Dedifferentiated amniotic fluid mesenchymal stem cell (primary cell): ENCODE results near the gene XRCC3.

Experiments used
- DNase-seq: peaks from one replicate; pipeline ENCODE4 v3.0.0-alpha.2; 2016; ENCODE audit errors: extremely low spot score

Gene XRCC3

DNA sequence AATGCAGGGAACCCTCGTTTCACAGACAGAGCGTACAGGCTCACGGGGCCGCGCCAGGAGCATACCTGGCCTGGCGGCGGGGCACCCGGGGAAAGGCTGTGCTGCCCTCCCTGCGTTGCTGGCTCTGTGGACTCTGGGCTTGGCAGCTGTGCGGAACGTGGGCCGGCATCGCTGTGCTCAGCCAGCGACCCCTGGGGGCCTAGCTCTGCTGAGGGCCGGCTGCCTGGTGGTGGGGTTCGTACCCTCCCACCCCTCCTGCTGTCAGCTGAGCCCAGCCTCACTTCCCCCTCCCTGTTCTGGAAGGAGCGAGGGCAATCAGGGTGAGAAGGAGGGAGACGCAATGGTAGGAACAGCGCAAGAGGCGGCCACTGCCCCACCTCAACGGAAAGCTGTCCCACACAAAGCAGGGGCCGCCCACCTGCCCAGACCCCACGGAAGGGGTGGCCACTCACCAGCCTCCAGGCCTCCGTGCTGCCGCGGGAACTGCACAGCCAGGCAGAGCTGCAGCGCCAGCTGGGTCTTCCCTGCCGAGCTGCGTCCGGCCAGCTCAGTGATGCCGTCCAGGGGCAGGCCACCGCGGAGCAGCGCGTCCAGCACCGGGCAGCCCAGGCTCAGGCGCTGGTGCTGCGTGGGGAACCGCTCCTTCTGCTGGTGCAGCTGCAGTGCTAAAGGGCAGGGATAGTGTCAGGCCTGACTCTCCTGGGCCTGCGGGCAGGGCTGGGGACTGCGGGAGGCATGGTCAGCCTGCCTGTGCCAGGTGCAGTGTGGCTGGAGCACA lies 8.5 kb downstream of the XRCC3 start:
- DNase-seq, result no peak

GRCh38 chr14:103705504-103706284 lies 9.6 kb downstream of the XRCC3 start:
- no peak for DNase-seq

DNA sequence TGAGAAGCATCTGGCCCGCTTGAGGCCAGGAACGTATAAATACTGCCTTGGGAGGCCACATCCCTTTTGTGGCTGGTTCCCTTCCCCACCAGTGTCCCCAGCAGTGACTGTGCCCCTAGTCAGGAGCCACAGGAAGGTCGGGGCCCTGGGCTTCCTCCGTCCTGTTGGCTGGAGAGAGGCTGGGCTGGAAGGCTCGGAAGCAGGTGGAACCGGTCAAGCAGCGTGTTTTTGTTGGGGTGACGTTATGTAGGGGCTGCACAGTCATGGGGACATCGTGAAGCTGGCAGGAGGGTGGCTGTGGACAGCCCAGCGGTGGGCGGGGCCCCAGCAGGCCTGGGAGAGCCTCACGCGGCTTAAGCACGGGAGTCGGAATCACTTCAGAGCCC lies 10.1 kb downstream of the XRCC3 start:
- no peak for DNase-seq

GRCh38 chr14:103704708-103705107 lies 10.5 kb downstream of the XRCC3 start:
- no peak for DNase-seq

DNA sequence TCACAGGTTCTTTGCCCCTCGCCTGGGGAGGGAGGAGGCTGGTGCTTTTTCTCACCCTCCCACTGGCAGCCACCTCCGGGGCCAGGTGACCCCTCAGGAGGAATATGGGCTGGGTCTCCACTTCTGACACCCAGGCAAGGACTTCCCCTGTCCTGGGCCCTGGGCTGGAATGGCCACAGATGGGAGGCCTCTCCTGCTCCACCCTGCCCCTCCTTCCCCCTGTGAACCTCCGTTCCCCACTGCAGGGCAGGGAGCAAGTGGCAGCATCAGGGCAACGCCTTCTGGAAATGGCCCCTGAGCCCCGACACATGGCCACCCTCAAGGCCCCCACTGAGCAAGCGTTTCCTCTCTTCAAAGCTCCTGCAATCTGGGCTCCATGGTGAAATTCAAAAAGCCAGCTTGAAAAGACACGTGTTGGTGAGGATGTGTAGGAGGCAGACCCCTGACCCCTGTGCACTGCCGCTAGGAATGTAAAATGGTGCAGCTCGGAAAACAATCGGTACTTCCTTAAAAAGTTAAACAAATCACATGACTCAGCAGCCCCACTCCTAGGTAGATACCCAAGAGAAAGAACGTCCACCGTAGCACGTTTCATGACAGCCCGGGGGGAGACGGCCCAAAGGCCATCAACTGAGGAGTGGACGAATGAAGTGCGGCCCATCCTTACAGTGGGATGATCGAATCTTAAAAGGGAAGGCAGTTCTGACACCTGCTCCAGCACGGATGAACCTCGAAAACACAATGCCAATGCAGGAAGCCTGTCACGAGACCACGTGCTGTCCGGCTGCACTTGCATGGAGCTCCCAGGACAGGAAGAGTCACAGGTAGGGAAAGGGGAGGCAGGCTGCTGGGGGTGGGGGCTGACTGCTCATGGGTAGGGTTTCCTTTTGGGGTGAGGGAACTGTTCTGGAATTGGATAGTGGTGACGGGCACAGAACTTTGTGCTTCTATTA lies 11.5 kb downstream of the XRCC3 start:
- DNase-seq, result no peak

DNA sequence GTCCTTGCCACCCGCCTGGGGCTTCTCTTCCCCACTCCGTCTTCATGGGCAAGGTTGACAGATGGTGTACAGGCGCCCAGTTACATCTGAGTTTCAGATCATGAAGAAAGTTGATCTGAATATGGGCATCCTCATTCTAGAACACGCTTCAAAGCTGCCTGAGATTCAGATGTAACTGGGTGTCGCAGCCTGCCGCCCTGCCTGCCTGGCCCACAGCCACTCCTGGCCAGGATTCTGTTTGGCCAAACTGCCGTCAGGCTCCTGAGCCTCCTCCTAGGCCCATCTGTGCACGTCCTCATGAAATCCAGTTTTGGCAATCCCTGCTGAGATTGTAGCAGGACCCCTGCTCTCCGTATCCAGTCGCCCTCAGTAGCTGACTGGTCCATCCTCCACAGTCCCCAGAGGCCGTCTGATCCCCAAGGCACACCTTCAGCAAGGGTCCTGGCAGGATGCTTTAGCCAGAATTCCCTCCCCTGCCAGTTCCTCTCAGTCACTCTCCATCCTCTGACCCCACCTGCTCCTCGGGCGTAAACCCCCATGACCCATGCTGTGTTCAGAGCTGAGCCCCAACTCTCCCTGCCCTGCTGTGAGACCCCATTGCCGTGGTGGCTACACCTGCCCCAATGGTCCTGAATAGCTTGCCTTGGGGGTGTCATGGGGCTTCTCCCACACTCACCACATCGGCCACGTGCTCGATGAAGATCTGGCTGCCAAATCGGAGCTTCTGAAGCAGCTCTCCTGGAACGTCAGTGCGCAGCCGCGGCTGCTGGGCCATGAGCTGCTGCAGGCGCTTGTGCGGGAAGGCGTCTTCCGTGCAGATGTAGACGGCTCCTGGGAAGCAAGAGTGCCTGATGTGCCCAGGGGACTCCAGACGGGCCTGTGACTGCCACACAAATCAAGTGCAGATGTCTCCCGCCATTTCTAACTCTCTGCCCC lies 12.5 kb downstream of the XRCC3 start:
- no peak for DNase-seq

DNA sequence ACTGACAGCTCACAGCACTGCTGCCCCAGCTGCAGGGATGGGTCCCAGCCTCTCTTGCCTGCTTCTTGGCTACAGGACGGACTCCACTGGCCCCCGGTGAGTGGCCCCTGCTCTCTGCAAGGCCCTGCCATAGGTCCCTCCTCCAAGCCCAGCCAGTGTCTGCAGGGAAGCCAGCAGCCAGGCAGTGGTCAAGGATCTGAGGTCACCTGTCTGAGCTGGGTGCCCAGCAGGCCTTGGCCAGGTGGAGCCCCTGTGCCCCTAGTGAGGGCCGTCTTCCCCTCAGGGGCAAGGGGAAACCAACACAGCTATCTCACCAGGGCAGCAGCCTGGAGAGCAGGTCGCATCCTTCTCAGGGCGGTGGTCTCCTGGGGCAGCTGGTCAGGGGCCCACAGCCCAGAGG lies 13.2 kb downstream of the XRCC3 start:
- no peak for DNase-seq

GRCh38 chr14:103700753-103701490 lies 14.3 kb downstream of the XRCC3 start:
- no peak for DNase-seq

GRCh38 chr14:103699901-103700752 lies 15.1 kb downstream of the XRCC3 start:
- DNase-seq, result no peak

DNA sequence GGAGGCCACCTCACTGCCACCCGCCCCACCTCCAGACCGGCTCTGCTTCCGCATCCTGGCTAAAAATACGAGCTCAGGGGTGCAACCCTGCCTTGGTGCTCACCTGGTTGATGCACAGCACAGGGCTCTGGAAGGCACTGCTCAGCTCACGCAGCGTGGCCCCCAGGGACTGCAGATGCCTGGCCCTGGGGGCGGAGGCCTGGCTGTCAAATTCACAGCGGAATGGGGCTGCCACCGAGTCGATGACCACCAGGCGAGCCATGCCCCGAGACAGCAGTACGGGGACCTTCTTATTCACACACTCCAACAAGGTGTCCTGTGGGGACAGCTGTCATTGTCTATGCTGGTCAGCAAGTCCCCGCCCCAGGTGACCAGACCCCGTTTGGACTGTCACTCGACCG lies 16.0 kb downstream of the XRCC3 start:
- no peak for DNase-seq

DNA sequence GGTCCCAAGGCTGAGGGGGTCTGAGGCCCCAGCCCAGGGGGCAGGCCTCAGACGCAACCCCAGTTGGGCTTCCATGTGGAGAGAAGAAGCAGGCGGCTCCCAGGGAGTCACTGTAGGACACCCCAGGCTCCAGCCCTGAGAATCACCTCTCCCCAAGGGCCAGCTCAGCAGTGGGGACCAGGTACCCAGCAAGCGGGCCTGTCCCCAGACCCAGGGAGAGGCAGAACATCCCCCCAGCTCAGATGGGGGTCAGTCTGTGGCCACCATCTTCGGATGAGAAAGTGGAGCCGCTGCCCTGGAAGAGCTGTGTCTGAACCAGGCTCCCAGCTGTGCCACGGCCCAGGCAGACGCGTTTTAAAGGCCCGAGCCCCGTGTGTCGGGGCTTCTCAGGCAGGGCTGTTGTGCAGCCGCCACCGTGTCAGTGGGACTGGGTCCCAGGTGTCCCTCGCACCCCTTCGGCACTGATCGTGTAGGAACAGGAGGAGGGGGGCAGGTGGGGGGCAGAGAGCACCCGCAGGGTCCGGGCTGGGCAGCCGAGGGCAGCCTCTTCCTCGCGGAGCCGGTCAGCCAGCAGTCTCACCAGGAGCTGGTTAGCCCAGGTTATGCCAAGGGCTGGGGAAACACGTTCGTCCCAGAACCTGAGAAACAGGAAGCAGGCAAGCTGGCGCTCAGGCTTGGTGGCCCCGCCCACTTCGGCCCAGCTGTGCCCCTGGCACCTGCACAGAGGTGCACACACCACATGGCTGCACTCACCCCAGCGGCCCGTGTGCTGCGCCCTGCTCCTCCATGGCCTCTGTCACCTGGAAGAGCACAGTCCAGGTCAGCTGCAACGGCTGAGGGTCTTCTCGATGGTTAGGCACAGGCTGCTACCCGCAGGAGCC lies 16.6 kb downstream of the XRCC3 start:
- no peak for DNase-seq

- no peak for DNase-seq
Measured at GRCh38 chr14:103697603-103698379, 17.5 kb downstream of the XRCC3 start.

GRCh38 chr14:103697206-103697602 lies 18.0 kb downstream of the XRCC3 start:
- no peak for DNase-seq

DNA sequence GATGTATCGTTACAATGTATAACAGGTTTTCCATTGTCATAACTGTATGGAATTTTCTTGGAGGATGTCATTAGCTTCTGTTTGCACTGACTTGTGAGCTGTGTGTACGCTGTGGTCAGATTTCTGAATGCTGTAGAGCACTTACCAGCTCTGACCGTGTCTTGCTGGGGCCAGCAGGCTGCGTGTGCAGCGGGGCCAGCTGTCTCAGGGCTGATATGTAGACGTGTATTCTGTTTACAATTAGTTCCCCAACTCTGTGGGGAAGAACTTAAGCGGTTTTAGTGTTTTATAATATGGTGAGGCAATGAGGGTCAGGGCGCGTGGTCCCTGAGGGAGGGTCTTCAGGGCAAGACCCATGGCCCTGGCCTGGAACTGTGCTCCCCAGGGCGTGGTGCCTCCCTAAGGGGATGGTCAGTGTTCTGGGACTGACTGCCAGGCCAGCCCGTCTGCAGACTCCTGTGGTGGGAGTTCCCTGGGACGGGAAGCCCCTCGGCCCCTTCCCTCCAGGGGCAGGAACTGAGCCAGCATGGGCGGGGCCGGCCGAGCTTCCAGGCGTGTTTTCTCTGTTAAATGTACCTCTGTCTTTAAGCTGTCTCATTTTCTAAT lies 18.7 kb downstream of the XRCC3 start:
- no peak for DNase-seq

DNA sequence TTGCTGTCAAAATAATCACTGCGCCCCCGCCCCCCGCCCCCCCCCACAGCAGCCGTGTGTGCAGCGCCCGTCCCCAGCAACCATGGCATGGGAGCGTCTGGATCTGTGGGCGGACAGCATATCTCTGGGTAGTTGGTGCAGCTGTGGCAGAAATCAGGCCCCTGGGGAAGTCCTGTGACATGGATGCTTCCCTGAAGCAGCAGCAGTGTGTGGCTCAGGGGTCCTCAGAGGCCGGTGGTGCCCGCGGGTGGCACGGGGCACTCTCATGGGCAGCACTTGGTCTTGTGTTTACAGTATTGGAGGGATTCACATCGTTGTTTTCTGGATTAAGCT lies 19.2 kb downstream of the XRCC3 start:
- DNase-seq, result no peak

DNA sequence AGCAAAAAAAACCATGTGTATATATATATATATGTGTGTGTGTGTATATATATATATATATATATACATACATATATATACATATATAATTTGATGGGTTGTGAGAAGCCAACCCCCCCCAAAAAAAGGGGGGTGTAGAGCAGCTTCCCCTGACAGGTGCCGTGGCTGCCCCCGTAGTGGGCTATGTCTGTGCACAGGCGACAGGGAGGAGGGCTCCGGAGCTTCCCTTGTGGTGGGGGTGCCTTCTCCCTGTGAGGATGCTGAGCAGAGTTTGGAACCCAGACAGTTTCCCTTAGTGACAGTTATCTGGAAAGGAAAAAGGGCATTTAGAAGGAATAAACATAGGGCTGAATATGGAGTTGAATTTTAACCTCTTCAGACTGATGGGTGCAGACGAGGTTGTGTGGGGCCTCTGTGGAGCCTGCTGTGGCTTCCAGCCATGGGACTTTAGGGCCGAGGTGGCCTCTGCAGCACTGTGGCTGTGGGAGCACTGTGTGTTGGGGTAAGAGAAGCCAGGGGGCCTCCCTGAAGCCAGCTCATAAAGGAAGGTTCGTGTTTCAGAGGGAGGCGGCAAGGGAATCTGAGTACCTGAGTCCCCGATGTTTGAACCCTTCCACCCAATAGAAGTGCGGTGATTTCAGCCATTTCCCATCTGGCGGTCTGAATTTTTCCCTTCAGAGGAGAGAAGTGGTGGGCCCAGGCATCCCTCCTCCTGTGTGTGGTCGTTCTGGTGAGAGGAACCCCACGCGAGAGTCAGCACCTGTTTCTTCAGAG lies 19.8 kb downstream of the XRCC3 start:
- DNase-seq, result no peak
